Fibroblast of the aortic adventitia (primary cell): ENCODE data around the gene NUP43. TPM values are rescaled to one million over a fixed set of nuclear protein-coding genes. Genes with fewer than 3 reads are reported as not detected.

Experiments
- DNase-seq: peaks from one replicate; pipeline ENCODE4 v3.0.0-alpha.2; 2010; ENCODE audit warnings: low read depth
- H3K4me3 ChIP-seq: 2 replicates; pipeline ENCODE4 v1.5.1; 2011; ENCODE audit warnings: low read depth, mild to moderate bottlenecking, control low read depth, low read length, moderate library complexity
- CTCF ChIP-seq: IDR thresholded peaks from 2 replicates; pipeline ENCODE4 v1.5.1; 2011; ENCODE audit warnings: mild to moderate bottlenecking, low read length, control low read depth, inconsistent platforms; ENCODE audit not compliant: insufficient read depth
- total RNA-seq: library from RNA; depleted of rRNA; stranded (reverse); fragments of >200 nt; gene quantifications from 2 replicates; pipeline ENCODE4 v1.2.3, GENCODE V29; 2012; ENCODE audit warnings: low replicate concordance

NUP43 gene
- 20.6 and 45.6 TPM in 2 replicates for total RNA-seq

- DNase-seq, result peak; percentile 97
- peak within 1 kb of the TSS; percentile 98 for H3K4me3 ChIP-seq
- TF ChIP-seq CTCF, result peak; percentile 67
Observed at GRCh38 chr6:149746147-149746946, at the start of gene NUP43. Gene NUP43, minus strand, starts transcription at chr6:149746529. Its CDS starts 34 bp downstream, at chr6:149746495.

- no peak for TF ChIP-seq CTCF
- no peak for DNase-seq
- no peak overlapping the region for H3K4me3 ChIP-seq
Observed at GRCh38 chr6:149783551-149783950, 37.2 kb upstream of the NUP43 start.

GRCh38 chr6:149782337-149782736, 36.0 kb upstream of the NUP43 start:
- DNase-seq, result no peak
- no peak overlapping the region for H3K4me3 ChIP-seq
- no peak for TF ChIP-seq CTCF

- H3K4me3 ChIP-seq, result no peak overlapping the region
- no peak for DNase-seq
- no peak for TF ChIP-seq CTCF
Observed at GRCh38 chr6:149781715-149782114, 35.4 kb upstream of the NUP43 start.

GRCh38 chr6:149779644-149779963, 33.3 kb upstream of the NUP43 start:
- TF ChIP-seq CTCF, result no peak
- H3K4me3 ChIP-seq, result no peak overlapping the region
- DNase-seq, result peak; percentile 49

- DNase-seq, result no peak
- no peak for TF ChIP-seq CTCF
Observed at GRCh38 chr6:149777624-149778023, 31.3 kb upstream of the NUP43 start.

GRCh38 chr6:149771925-149772324, 25.6 kb upstream of the NUP43 start:
- H3K4me3 ChIP-seq, result no peak overlapping the region
- DNase-seq, result no peak
- TF ChIP-seq CTCF, result no peak

More at GRCh38 chr6:149777624-149778023, 31.3 kb upstream of the NUP43 start:
- no peak overlapping the region for H3K4me3 ChIP-seq
